IMR-90 (cell line): ENCODE results near the gene SCAF1. TPM values are rescaled to one million over a fixed set of nuclear protein-coding genes. Genes with fewer than 3 reads are reported as not detected.

Source experiments
- ATAC-seq: fragments of 200-7000 bp; cut with Tn5 transposase; 2 replicates; pipeline ENCODE4 v1.9.1; 2020; ENCODE audit warnings: low read depth, mild to moderate bottlenecking, moderate library complexity
- BruUV-seq: library from RNA; stranded (reverse); fragments of 400-500 nt; replicated peaks from 2 replicates; lab custom pipeline; 2021; lab: Mats Ljungman, UMichigan
- CTCF ChIA-PET: fragments of 300-600 bp; formaldehyde crosslinking; extraction: SDS; loops from one replicate; lab custom pipeline; 2021; ENCODE audit warnings: antibody characterized with exemption; lab: Yijun Ruan, JAX
- POLR2A ChIA-PET: fragments of 300-600 bp; sonication (Branson Sonifier 250); formaldehyde crosslinking; loops from one replicate; lab custom pipeline; 2022; ENCODE audit warnings: antibody characterized with exemption; ENCODE audit not compliant: unreplicated experiment; lab: Charles Lee
- DNase-seq: peaks from one replicate; pipeline ENCODE4 v3.0.0; 2013
- H2AFZ ChIP-seq: replicated peaks from 2 replicates; pipeline ENCODE3; 2013; ENCODE audit warnings: low read length, mild to moderate bottlenecking; ENCODE audit not compliant: poor library complexity
- H2AK5ac ChIP-seq: 2 replicates; pipeline ENCODE4 v1.6.1; 2013; ENCODE audit warnings: low read depth, low read length, inconsistent platforms
- H2AK9ac ChIP-seq: replicated peaks from 2 replicates; pipeline ENCODE3; 2013; ENCODE audit warnings: mild to moderate bottlenecking, low read depth, low read length, moderate library complexity; ENCODE audit not compliant: poor library complexity
- H2BK120ac ChIP-seq: 2 replicates; pipeline ENCODE4 v1.6.1; 2013; ENCODE audit warnings: low read depth, low read length, inconsistent platforms
- H2BK15ac ChIP-seq: 3 replicates; pipeline ENCODE4 v1.6.1; 2013; ENCODE audit warnings: low read depth, low read length, inconsistent platforms
- H2BK20ac ChIP-seq: 2 replicates; pipeline ENCODE4 v1.6.1; 2013; ENCODE audit warnings: low read depth, mild to moderate bottlenecking, inconsistent platforms, low read length, moderate library complexity
- H2BK5ac ChIP-seq: 2 replicates; pipeline ENCODE4 v1.6.1; 2013; ENCODE audit warnings: mild to moderate bottlenecking, low read depth, low read length, inconsistent platforms; ENCODE audit not compliant: poor library complexity, severe bottlenecking
- H3K14ac ChIP-seq: replicated peaks from 2 replicates; pipeline ENCODE4 v1.6.1; 2013; ENCODE audit warnings: low read depth, low read length, inconsistent platforms
- H3K18ac ChIP-seq: 2 replicates; pipeline ENCODE4 v1.6.1; 2013; ENCODE audit warnings: low read depth, low read length, control low read depth
- H3K23ac ChIP-seq: 2 replicates; pipeline ENCODE4 v1.6.1; 2013; ENCODE audit warnings: low read depth, low read length, inconsistent platforms
- H3K27ac ChIP-seq: 2 replicates; pipeline ENCODE4 v1.5.1; 2013; ENCODE audit warnings: mild to moderate bottlenecking, control low read depth, low read length; ENCODE audit not compliant: insufficient read depth
- H3K27me3 ChIP-seq: 2 replicates; pipeline ENCODE4 v1.6.1; 2013; ENCODE audit warnings: low read length; ENCODE audit not compliant: control insufficient read depth, insufficient read depth
- H3K36me3 ChIP-seq: 2 replicates; pipeline ENCODE4 v1.6.1; 2013; ENCODE audit warnings: low read length, mixed read lengths; ENCODE audit not compliant: control insufficient read depth, insufficient read depth
- H3K4ac ChIP-seq: 2 replicates; pipeline ENCODE4 v1.6.1; 2013; ENCODE audit warnings: low read depth, low read length, inconsistent platforms
- H3K4me1 ChIP-seq: 2 replicates; pipeline ENCODE4 v1.6.1; 2013; ENCODE audit warnings: low read length, mixed read lengths; ENCODE audit not compliant: control insufficient read depth, insufficient read depth
- H3K4me2 ChIP-seq: 2 replicates; pipeline ENCODE4 v1.6.1; 2013; ENCODE audit warnings: low read depth, mild to moderate bottlenecking, control low read depth, low read length, moderate library complexity
- H3K4me3 ChIP-seq: 2 replicates; pipeline ENCODE4 v1.5.1; 2013; ENCODE audit warnings: low read depth, mild to moderate bottlenecking, control low read depth, low read length, moderate library complexity; ENCODE audit not compliant: insufficient read depth
- H3K56ac ChIP-seq: 2 replicates; pipeline ENCODE4 v1.6.1; 2013; ENCODE audit warnings: low read length, inconsistent platforms; ENCODE audit not compliant: insufficient read depth; ENCODE audit errors: extremely low read depth
- H3K79me1 ChIP-seq, 2 experiments: 2 replicates each; pipeline ENCODE4 v1.6.1; 2013; ENCODE audit warnings: low read length in 2 of 2, inconsistent platforms in 1 of 2, low read depth in 1 of 2
- H3K9ac ChIP-seq: 2 replicates; pipeline ENCODE4 v1.6.1; 2013; ENCODE audit warnings: low read depth, low read length, control low read depth
- H3K9me1 ChIP-seq: 2 replicates; pipeline ENCODE4 v1.6.1; 2013; ENCODE audit warnings: low read length, inconsistent platforms; ENCODE audit not compliant: insufficient read depth
- H3K9me3 ChIP-seq: 2 replicates; pipeline ENCODE4 v1.6.1; 2013; ENCODE audit warnings: low read length; ENCODE audit not compliant: control insufficient read depth, insufficient read depth
- H4K20me1 ChIP-seq: 2 replicates; pipeline ENCODE4 v1.6.1; 2013; ENCODE audit warnings: low read length, inconsistent platforms; ENCODE audit not compliant: insufficient read depth
- H4K5ac ChIP-seq: 2 replicates; pipeline ENCODE4 v1.6.1; 2013; ENCODE audit warnings: mild to moderate bottlenecking, low read depth, low read length, control low read depth
- H4K8ac ChIP-seq, 2 experiments: 2 replicates each; pipeline ENCODE4 v1.6.1; 2013; ENCODE audit warnings: low read depth in 2 of 2, low read length in 2 of 2, control low read depth in 1 of 2, inconsistent platforms in 1 of 2
- H4K91ac ChIP-seq: 2 replicates; pipeline ENCODE4 v1.6.1; 2013; ENCODE audit warnings: low read depth, low read length, inconsistent platforms; ENCODE audit not compliant: insufficient read depth
- CTCF ChIP-seq: conservative IDR thresholded peaks from 2 replicates; pipeline ENCODE4 v1.5.1; 2012; ENCODE audit warnings: mild to moderate bottlenecking, low read depth, low read length, improper control_type of control experiment
- MXI1 ChIP-seq: IDR thresholded peaks from 2 replicates; pipeline ENCODE4 v1.6.1; 2012; ENCODE audit warnings: low read depth, mild to moderate bottlenecking, low read length, moderate library complexity, borderline replicate concordance
- WGBS, 2 experiments: methylation state at CpG; one replicate each; pipeline versions ENCODE4 v1.1.5 to v1.1.7; 2013; ENCODE audit warnings: missing lambda C conversion rate in 2 of 2; ENCODE audit not compliant: insufficient read length in 1 of 2; ENCODE audit errors: extremely low coverage in 2 of 2; 5-methylcytosine and 5-hydroxymethylcytosine counted together
- dilution Hi-C: fragments of 300-500 bp; cut with HindIII; formaldehyde crosslinking; loops from one replicate; pipeline ENCODE4 v1.14.3; 2018; ENCODE audit warnings: low sequenced_read_pairs; ENCODE audit not compliant: unreplicated experiment
- in situ Hi-C: fragments of 300-500 bp; cut with MboI; formaldehyde crosslinking; loops from 3 replicates; pipeline ENCODE4 v1.14.3; 2019; ENCODE audit warnings: low sequenced_read_pairs, inconsistent platforms, mixed read lengths
- intact Hi-C: fragments of 100-400 bp; cut with micrococcal nuclease; formaldehyde crosslinking; loops from 2 replicates; pipeline ENCODE4 v1.10.0; 2022
- polyA plus RNA-seq, 3 experiments: library from polyadenylated mRNA; depleted of rRNA; stranded (reverse); fragments of >200 nt; gene quantifications; 2 replicates each; pipeline ENCODE4 v1.2.3, GENCODE V29; 2012; ENCODE audit warnings: low replicate concordance in 1 of 3
- total RNA-seq: library from RNA; depleted of rRNA; stranded (reverse); fragments of >200 nt; gene quantifications from 2 replicates; pipeline ENCODE4 v1.2.3, GENCODE V29; 2012

SCAF1 gene
- total and polyA plus RNA-seq, 2 of the 4 experiments (the other 2 are of a cell fraction), result 2.2 to 14.8 TPM

DNA sequence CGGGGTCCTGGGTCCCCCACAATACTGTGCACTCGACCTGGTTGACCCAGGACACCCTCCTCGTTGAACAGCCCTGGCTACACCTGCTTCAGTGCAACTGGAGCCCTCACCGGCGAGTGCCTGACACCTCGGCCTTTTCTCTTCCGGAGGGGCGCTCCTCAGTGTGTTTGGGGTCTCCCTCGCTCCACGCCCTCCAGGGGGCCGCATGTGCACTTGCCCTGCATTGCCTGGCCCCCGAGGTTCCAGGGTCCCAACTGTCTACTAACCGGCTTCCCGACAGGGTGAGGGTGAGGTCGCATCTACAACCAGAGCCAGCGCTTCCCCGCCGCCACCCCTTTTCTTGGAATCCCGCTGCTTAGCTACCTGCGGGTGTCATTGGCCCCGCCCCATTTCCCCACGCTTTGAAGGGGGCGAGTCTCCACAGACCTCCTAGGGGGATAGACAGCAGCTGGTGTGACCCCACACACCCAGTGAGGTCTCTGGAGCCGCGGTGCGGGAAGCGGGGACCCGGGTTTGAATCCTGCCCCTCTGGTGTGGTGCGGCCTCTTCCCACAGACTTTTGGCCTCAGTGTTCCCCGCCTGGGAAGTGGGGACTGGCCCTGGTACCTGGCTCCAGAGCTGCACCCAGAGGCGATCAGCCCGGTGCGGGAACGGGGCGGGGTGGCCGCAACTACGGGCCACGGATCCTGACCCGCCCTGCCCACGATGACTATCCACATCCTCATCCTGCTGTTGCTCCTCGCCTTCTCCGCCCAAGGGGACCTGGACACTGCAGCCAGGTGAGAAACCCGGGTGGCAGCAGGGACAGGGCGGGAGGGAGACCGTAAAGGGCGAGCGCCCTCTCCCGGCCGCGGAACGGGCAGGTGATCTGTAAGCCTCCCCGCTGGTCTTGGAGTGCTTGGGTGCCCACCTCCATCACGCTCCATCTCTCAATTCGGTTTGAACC, 47.4 kb downstream of the SCAF1 start, which contains the start of gene ADM5:
Gene ADM5 (plus strand): TSS at position 462 of the 946 bp plus-strand sequence. CDS start 244 bp downstream, at position 706.
- Histone ChIP-seq H3K23ac (peak within 1 kb of the TSS; percentile 90), H2BK5ac (no peak within 1 kb of the TSS), H3K9ac (peak within 1 kb of the TSS; percentile 76), H2AK5ac (peak within 1 kb of the TSS; percentile 78), H3K27me3 (no peaks in the 10 kb centered on the region), H4K8ac (peak within 1 kb of the TSS; percentile 38 to 67; a peak in 2 of 4 replicates), H3K4me3 (peak within 1 kb of the TSS; percentile 69), H3K18ac (no peak within 1 kb of the TSS), H2AK9ac (peak within 1 kb of the TSS; percentile 92), H4K20me1 (peaks cover 18% of the 10 kb centered on the region), H3K4me1 (peaks cover 9% of the 10 kb centered on the region), H3K4ac (peak within 1 kb of the TSS; percentile 74), H3K14ac (peak within 1 kb of the TSS; percentile 84), H3K9me1 (peaks cover 5% of the 10 kb centered on the region; the same call in 1 of the 2 replicates), H3K56ac (no peak within 1 kb of the TSS), H2BK20ac (no peak within 1 kb of the TSS), H3K27ac (no peak within 1 kb of the TSS; the same call in 1 of the 2 replicates), H4K91ac (peak within 1 kb of the TSS; percentile 69; the same call in 1 of the 2 replicates), H3K36me3 (peaks cover 31% of the 10 kb centered on the region), H3K79me1 (peaks cover 7 to 52% of the 10 kb centered on the region in 2 experiments; a peak in 3 of 4 replicates), H4K5ac (no peak within 1 kb of the TSS), H2BK15ac (no peak within 1 kb of the TSS), H2BK120ac (no peak within 1 kb of the TSS), H2AFZ (peak within 1 kb of the TSS; percentile 96), H3K4me2 (peak within 1 kb of the TSS; percentile 96), H3K9me3 (no peaks in the 10 kb centered on the region)
- intact Hi-C loops, result loop anchor here (2.0 to 5.0 kb wide), 2 partner anchors 77 to 113 kb away; partner anchors contain the start of gene AP2A1
- in situ Hi-C loops, result loop anchor here (10.0 kb wide), 1 partner anchor 165 kb away; the partner anchor contains the start of gene PTOV1
- ATAC-seq (peak; percentile 0; the same call in 1 of the 2 replicates), DNase-seq (no peak)
- TF ChIP-seq MXI1 (no peak), CTCF (peak; percentile 40)
- CTCF ChIA-PET, result interaction anchor here (1.3 kb wide), 1 partner anchor 9 kb away, joined by 5 read pairs; no protein-coding TSS in a partner anchor
- no TSS peak for BruUV-seq
- 53% methylated on average over 28 of the region's 54 CpGs; no CpG with 5 or more reads in 1 of the 2 experiments for WGBS, 2 experiments
- POLR2A ChIA-PET, result interaction anchor here (0.5 kb wide), 1 partner anchor 14 kb away, joined by 4 read pairs; no protein-coding TSS in a partner anchor
- dilution Hi-C loops, result no loop called here
